HG03175 (cell line): ENCODE results near the gene SORCS3.

ENCODE experiments used
- ATAC-seq: cut with Tn5 transposase; IDR thresholded peaks from one replicate; pipeline ENCODE4 v1.9.1; 2021; ENCODE audit warnings: mild to moderate bottlenecking, moderate library complexity; ENCODE audit not compliant: unreplicated experiment

Gene SORCS3

DNA sequence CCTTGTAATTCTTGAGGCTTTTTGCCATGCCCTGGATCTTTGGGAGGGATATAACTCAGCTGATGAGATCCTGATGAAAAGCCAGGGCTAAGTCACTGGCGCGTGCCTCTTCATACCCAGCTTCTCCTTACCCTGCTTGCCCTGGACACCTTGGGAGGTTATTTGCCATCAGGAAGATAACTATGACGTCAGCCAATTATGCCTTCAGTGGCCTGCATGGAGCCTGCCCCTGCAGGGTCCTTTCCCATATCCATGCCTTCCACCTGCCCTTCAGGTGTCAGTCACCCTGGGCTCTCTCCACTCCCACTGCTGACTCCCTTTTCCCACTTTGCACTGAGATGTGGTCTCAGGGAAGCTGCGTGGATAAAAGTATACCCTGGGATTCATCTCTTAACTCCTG lies 520.1 kb downstream of the SORCS3 start:
- no peak for ATAC-seq

DNA sequence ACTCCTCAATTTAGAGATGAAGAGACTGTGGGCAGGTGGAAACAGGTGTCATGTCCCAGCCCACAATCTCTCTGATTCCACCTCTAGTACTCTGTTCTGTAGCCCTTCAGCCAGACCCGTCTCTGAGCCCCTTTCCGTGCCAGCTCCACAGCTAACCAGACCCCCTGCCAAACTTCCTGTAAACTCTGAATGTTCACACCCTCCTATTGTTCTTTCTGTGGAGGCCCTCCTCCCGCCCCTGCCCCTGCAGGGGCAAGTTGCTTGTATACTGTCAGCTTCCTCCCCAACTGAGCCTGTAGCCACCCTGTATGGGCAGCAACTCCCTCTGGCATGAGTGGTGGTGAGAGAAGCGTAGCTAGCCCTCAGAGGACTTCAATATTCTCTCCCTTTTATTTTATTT lies 520.7 kb downstream of the SORCS3 start:
- no peak for ATAC-seq

DNA sequence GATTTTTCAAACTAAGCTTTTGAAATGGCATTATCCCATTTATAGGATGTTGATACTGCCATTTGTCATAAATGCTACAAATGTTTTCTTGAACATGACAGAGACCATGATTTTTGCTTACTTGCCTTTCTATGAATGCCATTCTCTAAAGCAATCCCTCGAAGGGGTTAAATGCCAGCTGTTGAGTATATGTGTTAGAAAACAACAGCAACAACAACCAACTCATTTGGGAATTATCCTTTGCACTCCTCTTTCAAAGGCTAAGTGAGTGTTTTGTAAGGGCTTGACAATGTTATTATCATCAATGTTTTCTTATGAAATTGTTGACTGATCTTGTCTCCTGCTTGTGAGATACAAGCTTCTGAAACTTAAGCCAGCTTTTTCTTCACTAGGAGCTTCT lies 529.4 kb downstream of the SORCS3 start:
- no peak for ATAC-seq

DNA sequence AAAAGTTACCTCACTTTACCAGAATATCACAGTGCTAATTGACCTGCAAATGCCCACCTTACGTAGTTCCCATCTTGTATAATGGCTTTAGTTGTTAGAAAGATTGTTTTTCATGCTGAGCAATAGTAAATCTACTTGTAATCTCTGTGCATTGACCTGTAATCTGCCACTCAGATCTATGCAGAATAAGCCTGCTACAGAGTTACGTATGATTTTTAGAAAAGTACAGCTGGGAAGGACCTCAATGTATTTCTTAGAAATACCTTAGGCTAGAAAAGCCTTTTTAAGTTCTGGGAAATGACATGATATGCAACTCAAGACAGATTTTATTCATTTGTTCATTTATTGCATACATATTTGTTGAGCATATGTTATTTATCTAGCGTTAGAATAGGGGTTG lies 530.9 kb downstream of the SORCS3 start:
- no peak for ATAC-seq

DNA sequence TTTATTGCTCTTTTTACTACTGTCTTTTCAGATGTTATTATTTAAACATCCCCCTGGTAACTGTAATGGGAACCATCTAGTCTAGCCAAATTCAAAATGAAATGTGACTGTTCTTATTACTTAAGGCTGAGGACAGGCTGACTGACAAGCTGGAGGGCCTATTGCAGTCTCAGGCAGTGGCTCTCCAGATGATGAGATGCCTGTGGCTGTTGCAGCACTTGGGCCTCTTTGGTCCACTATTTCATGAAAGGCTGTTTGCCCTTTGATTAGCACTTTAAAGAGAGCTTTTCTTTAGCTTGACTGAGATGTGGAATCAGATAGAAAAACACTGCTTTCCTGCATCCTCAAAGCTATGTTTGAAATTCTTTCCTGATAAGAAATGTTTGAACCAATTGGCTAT lies 540.5 kb downstream of the SORCS3 start:
- ATAC-seq: no peak

DNA sequence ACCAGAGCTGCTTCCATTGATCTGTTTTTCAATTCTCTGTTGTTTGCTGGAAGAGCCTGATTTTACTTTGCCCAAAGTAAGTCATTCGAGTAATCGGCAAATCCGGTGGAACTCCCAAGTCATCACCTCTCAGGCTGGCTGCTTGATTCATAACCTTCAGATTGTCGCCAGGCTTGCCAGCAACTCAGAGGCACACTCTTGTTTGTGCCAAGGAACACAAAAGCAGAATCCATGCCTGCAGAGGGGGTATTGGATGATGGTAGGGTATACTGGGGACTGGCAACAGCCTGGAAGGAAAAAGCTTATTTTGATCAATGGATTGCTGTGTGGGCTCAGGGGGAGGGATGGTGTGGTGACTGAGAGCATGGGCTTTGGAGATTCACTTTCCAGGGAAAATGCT lies 542.4 kb downstream of the SORCS3 start:
- no peak for ATAC-seq

DNA sequence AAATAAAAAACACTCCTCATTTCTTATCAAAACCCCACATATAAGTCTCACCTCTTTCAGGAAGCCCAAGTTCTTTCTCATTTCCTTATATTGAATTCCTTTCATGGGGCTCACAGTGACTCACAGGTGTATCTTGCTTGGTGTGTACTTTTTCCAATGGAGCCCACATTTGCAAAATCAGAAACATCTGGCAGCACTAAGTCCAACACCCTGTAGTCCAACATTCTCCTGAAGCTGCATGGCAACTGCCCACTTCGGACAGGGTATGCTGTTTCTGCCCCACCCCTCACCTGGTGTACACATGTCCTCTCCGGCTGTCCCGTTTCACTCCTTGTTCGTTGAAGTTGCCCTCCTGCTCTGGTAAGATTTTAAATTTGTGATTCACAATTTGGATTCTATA lies 544.1 kb downstream of the SORCS3 start:
- no peak for ATAC-seq

DNA sequence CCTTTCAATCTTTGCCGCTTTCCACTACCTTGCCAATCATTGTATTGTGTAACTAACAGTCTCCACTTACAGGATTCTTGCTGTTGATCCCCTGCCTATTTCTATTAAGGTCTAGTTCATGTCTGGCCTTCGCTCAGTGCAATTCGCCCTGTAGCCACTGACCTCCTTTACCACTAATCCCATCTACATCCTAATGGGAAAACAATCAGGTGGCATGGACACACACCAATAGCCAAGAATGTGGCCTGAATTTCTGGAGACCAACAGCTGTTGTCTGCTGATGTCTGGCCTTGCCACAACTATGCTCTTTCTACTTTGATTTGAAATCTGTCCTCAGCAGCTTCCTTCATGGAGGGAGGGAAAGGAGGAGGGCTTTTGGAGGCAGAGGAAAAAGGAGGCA lies 546.2 kb downstream of the SORCS3 start:
- ATAC-seq: no peak

DNA sequence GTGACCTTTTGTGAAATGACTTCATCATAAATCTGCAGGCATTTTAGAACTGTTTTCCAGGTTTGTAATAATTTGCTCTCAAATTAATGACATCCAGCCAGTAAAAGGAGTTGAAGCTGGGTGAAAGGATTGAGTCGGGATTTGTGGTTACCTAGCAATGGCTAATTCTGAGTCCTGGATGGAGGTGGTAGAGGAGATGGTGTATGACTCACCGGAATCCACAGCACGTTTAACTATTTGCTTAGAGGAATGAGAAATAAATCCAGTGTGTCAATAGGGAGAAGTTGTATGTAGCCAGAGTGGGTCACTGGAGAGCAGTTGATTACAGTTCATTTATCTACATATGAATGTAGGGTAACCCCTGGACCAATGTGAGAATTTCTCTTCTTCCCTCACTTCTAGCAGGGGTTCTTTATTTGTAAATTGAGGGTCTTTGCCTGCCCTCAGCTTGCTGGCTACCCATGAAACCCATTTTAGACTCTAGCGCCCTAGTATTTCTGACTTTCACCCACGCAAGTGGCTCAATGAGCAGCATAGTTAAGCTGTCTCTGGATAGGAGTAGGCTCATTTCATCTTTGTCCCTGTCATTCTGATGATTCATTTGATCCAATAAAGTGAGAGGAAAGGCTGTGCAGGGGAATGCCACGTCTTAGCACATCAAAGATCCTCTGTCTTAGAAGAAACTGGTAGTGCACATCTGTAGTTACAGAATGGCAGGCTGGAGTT lies 547.8 kb downstream of the SORCS3 start:
- no peak for ATAC-seq

DNA sequence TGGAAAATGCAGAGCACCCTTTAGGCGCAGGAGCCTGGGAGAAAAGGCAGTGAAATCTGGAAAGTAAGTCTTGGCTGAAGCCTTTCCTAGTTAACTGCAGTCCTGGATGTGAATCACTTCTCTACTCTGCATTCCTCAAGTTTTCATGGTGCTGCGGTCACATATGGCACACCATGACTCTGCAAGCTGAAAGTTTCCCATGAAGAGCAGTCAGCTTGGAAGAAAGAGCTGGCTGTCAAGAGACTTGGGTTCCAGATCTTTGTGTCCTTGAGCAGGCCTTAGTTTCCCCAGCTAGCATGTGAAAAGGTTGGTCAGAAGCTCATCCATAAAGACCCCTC lies 548.3 kb downstream of the SORCS3 start:
- ATAC-seq: no peak

DNA sequence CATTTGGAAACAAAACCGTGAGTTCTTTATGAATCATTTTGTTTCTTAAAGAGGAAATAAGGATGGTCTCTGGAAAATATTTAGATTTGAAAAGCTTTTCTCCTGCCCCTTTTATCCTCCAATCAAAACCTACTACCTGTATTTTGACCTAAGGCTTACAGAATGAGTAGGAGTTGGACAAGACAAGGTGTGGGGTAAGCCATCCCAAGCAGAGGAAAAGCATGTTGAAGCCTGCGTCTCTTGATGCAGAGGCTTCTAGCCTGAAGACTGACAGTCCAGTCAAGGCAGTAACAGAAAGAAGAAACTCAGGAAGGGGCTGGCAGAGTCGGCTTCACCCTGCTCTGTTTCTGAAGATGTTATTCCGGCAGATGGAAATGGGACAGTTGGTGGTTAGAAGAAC lies 551.1 kb downstream of the SORCS3 start:
- ATAC-seq: no peak

DNA sequence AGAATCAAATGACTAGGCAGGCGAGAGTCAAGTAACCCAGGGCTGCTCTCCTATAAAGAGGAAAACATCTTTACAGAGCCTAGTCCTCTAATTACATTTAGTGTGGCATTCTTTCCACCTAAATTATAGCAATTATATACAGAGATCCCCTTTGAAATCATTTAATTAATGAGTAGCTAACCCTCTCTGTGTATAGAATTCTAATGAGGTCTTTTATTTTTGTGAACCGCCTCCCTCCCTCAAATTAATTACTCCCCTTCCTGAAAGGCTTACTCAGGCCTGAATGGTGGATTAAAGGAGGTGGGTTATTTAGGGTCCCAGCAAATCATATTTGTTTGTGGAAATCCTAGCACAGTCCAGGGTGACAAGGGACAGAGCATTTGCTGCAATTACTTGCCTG lies 551.8 kb downstream of the SORCS3 start:
- ATAC-seq: no peak

DNA sequence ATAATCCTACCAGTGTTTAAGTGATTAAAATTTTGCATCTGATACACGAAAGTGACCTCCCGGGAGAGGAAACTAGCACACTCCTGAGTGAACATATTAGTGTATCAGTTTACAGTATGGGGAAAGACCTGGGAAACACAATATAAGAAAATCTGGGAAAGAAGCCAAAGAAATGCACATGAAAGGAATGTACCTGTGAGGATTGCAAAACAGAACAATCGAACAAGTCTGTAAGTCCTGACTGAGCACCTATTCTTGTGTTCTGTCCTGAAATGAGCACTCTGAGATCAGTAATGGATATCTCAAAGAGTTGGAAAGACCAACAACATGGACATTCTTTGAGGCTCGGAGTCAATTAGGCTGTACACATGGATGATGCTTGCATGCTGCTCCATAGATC lies 554.7 kb downstream of the SORCS3 start:
- no peak for ATAC-seq

DNA sequence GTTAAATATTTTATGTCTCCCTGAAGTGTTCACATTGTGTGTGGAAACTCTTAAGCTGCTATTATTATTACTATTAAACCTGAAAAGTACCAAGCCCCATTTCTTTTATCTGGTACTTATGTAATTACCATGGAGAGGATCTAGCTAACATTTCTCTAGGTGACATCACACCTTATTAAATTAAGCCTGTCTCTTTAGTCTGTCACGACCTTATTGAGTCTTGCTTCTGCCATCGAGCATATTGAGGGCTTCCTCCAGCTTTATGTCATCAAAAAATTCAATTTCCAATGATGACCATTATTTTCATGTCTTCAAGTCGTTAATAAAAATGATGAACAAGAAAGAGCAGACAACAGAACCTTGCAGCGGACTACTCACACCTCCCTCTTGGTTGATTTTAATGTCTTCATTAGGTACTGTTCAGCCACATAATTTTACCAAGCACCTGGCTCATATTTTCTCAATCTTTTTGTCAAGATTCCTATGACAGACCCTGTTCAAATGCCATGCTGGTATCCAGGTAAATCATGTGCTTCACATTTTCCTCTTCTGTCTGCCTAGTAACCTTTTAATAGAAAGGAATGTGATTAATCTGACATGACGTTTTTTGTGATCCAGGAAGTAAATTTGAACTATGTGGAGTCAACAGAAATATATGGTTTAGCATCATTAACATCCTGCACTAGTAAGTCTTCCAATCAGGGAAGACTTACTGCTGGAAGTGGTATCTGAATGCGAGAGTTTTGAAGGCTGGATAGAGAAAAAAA lies 556.7 kb downstream of the SORCS3 start:
- ATAC-seq: no peak

DNA sequence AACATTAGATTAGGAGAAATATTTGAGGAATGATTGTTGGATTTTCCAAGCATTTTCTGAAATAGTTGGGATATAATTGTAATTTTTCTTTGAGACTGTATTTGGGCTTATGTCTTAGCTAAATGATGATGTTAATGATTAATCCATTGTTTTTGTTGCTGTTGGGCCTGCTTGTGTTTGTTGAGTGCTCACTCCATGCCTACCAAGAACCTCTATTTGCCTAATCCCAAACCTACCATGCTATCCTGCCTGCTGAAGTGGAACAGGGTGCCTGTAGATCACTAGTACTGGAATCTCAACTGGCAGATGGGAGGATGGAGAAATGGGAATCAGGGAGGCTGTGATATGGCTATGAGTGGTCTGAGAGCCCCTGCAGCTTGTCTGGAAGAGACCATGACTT lies 565.5 kb downstream of the SORCS3 start:
- ATAC-seq: no peak

DNA sequence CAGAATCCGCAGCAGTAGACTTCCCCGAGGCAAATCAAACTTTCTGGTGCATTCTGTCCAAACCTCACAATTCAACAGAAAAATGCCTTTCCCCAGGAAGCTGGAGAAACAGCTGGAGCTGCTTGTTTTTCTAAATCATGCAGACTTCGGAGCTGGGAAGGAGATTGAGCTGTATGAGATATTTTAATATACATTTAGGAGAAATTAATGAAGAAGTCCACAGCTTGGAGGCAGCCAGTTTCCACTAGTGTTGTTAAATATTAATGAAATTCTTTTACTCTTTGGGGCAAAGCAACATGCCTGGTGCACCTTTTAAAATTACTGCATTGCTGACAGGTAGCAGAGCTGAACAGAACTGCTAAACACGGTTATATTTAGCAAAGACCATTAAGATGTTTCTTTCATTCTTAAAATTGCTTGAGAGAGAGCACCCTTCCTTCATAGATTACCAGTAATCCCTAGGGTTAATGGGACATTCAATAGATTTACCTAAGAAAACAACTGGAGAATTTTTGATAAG lies 566.4 kb downstream of the SORCS3 start:
- no peak for ATAC-seq

DNA sequence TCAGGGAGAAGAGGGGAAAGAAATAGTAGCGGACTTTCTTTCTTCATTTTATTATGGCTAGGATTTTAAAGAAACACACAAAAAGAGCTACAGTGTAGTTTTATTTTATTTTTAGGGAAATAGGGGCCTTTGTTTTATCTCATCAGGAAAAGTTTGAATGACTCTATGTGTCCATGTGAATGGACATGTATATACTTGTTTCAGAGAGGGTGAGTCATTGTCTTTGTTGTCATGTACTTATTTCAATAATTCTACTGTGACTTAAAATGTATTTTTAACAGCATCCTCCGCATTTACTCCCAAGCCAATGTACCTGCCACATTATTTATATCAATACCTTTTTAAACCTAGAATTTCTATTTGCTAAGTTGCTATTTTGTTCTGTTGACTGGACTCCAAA lies 569.5 kb downstream of the SORCS3 start:
- ATAC-seq: no peak

DNA sequence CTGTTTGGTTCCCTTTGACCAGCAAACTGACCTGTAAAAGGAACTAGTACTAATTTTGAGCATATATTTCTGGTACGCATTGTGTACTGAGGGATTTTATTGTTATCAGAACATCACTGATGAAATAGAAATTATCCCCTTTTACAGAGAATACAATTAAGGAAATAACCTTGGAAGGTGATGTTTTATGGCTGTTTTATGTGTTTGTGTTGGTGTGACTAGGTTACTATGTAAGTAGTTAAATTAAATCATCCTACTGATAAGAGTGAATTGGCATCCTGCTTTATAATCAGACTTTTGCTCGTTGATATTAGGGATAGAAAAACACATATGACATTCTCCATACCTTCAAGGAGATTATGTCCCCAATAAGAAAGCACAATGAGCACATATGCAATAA lies 596.6 kb downstream of the SORCS3 start:
- ATAC-seq: no peak

DNA sequence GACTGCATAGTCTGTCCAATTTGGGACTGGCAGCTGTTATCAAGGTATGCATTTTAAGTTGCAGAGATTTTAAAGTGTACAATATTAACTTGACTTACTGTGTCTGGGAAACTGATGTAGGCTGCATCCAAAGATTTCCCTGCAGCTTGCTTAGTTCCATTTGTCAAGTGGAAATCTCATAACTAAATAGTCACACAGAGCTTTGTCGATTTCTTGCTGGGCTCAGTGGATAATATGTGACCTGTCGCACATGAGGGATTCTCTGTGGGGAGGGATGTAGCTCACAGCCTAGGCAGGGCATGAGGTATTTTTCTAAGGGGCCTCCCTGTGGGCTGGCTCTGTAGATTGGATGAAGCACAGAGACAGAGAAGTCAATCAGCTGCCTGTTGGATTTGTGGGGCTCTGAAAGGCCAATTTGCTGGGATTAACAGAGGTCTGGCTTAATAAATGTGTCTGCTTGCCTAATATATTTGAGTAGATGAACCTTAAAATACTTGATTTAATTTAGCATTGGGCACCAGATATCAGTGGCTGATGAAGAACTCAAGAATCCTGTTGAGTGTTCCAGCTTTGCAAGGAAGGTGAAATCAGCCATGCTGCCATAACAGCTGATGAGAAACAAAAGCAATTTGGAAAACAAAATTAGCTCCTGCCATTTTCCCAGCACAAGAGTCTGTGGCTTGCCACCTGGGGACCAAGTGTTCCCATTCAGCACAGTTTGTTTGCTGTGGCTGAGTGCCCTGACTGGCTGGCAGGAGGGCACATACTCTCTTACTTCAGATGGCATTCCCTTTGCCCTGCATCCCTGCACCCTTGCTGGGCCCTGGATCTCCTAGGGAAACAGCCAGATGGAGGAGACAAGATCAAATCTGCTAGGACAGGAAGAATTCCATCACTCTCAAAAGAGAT lies 598.5 kb downstream of the SORCS3 start:
- ATAC-seq: no peak

DNA sequence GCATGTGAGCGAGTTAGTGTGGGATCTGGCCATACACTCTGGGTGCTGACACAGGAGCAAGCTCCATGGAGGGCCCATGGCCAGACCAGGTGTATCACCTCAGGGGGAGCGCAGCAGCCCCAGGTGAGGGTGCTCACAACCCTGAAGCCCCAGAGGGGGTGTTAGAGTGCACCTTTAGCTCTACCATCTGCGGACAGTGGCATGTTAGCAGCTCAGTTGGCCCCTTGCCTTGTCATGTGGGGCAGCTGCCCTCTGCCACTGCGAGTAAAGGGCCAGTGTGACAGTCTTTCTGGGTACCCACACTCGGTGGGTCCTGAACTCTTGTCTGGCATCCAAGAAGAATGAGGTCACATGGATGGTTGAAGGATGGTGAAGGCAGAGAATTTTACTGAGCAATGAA lies 600.2 kb downstream of the SORCS3 start:
- ATAC-seq: no peak

DNA sequence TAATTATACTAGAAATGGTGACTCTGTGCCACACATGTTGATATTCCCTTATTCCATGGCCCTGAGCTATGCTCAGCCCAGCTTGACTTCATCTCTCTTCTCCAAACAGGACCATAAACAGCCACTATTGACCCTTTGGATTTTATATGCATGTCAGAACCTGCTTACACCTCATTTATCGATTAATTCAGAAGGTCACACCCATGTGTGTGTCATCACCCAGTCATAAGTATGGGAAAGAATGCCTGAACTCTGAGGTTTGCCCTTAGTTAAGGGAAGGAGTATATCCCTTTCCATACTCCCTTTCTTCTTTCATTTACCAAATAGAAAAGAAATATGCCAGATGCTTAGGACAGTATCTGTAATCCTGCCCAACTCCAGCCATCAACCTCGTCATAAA lies 602.3 kb downstream of the SORCS3 start:
- no peak for ATAC-seq

DNA sequence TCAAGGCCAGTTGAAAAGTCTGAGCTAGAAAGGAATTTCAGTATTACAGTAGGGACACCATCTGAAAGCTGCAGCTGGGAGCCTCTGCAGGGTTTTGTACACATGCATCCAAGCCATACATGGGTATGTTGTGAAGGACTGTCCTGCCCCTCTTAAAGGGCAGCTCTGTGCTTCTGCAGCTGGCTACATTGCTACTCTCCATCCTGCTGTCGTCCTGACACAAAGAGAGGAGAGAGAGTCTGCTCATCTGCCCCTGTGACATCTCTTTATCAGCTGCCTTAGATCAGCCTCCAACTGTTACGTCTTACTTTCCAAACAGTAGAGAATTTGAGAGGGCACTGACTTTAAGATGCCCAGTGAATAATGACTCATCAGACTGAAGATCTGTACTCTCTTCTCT lies 602.7 kb downstream of the SORCS3 start:
- ATAC-seq: no peak
